Spleen (tissue), 11 donors: ENCODE data around the gene CFAP77. TPM values are rescaled to one million over a fixed set of nuclear protein-coding genes. Genes with fewer than 3 reads are reported as not detected.

Experiments used
- DNase-seq: peaks from one replicate; pipeline ENCODE4 v3.0.0-alpha.2; 2020
- H3K27ac ChIP-seq, 8 donors: fragments of 200-600 bp; sonication (generic) in 7 of 8; 1 replicate in 4 of 8; 2 replicates in 4 of 8; pipeline versions ENCODE4 v1.5.0 to v1.8.0; 2016 to 2021; ENCODE audit warnings: inconsistent platforms in 4 of 8, mild to moderate bottlenecking in 4 of 8, moderate library complexity in 1 of 8
- H3K27me3 ChIP-seq, 7 donors: fragments of 200-600 bp; sonication (generic) in 6 of 7; replicated peaks in 1 of 7; 1 replicate in 4 of 7; 2 replicates in 3 of 7; pipeline versions ENCODE4 v1.5.0 to v1.8.0; 2016 to 2021; ENCODE audit warnings: inconsistent platforms in 3 of 7, mild to moderate bottlenecking in 1 of 7
- H3K36me3 ChIP-seq, 6 donors: fragments of 200-600 bp; sonication (generic) in 5 of 6; 1 replicate in 4 of 6; 2 replicates in 2 of 6; pipeline versions ENCODE4 v1.5.0 to v1.8.0; 2016 to 2021; ENCODE audit warnings: inconsistent platforms in 2 of 6
- H3K4me1 ChIP-seq, 6 donors: fragments of 200-600 bp; sonication (generic) in 5 of 6; 1 replicate in 3 of 6; 2 replicates in 3 of 6; pipeline versions ENCODE4 v1.5.0 to v1.8.0; 2016 to 2021; ENCODE audit warnings: inconsistent platforms in 3 of 6
- H3K4me3 ChIP-seq, 8 donors: fragments of 200-600 bp; sonication (generic) in 7 of 8; 1 replicate in 4 of 8; 2 replicates in 4 of 8; pipeline versions ENCODE4 v1.5.0 to v1.8.0; 2016 to 2021; ENCODE audit warnings: inconsistent platforms in 4 of 8, mild to moderate bottlenecking in 4 of 8, moderate library complexity in 2 of 8
- H3K9me3 ChIP-seq, 8 donors: fragments of 200-600 bp; sonication (generic) in 7 of 8; 1 replicate in 4 of 8; 2 replicates in 4 of 8; pipeline versions ENCODE4 v1.5.0 to v1.8.0; 2016 to 2021; ENCODE audit warnings: inconsistent platforms in 4 of 8
- POLR2A ChIP-seq, 3 donors: fragments of 450-650 bp; IDR thresholded peaks; one replicate each; pipeline ENCODE4 v1.5.1; 2017; ENCODE audit warnings: antibody characterized with exemption in 3 of 3, mild to moderate bottlenecking in 1 of 3
- POLR2AphosphoS5 ChIP-seq, 3 donors: sonication (generic); formaldehyde crosslinking; IDR thresholded peaks; one replicate each; pipeline ENCODE4 v1.5.1; 2017; ENCODE audit warnings: antibody characterized with exemption in 3 of 3
- WGBS, 5 donors: extraction: QIAGEN DNeasy Blood & Tissue Kit in 3 of 5; methylation state at CpG; one replicate each; pipeline versions ENCODE4 v1.1.5 to v1.1.7; 2013 to 2018; 5-methylcytosine and 5-hydroxymethylcytosine counted together
- intact Hi-C: fragments of 100-400 bp; cut with DNase I; formaldehyde crosslinking; loops from one replicate; pipeline ENCODE4 v1.15.0; 2023; ENCODE audit warnings: low total_unique reads
- polyA plus RNA-seq, 3 donors: library from polyadenylated mRNA; stranded (reverse); fragments of 200-250 nt; gene quantifications; one replicate each; pipeline ENCODE4 v1.2.1, GENCODE V29; 2013
- small RNA-seq, 4 donors: library from RNA; depleted of rRNA; stranded (forward); fragments of <200 nt; gene quantifications; one replicate each; pipeline ENCODE3, GENCODE V24; 2016
- total RNA-seq, 7 donors: library from RNA; depleted of rRNA in 3 of 7; stranded (reverse); fragments of >200 nt in 3 of 7; fragmentation: NEBNext Ultra II Directional in 4 of 7; extraction: Animal tissue kit (Norgen Biotek cat#: 25700) in 4 of 7; gene quantifications; one replicate each; pipeline versions ENCODE4 v1.1.0 to v1.2.1, GENCODE V29; 2016 to 2021
- TF ChIP-seq, protein P1 (sequence below), 11 experiments: fragments of 200-600 bp in 7 of 11; fragments of 450-650 bp in 4 of 11; sonication (generic) in 4 of 11; IDR thresholded peaks in 8 of 11; conservative IDR thresholded peaks in 3 of 11; 1 replicate in 7 of 11; 2 replicates in 4 of 11; pipeline versions ENCODE4 v1.4.0 to v1.8.0; 2016 to 2021; ENCODE audit warnings: antibody characterized with exemption in 11 of 11, inconsistent platforms in 4 of 11, mild to moderate bottlenecking in 1 of 11
- donor health status: healthy with polysubstance abuse.
- donor health status: DM: no; HTN: no; CAD: no; lungs with moderate emphysema.
- donor health status: DM: no; HTN: no; CAD: no.
- donor health status: Bipolar disorder and iron deficiency.
- donor health status: healthy.
- donor health status: DM: no; HTN: no; CAD: no.
- donor health status: DM: yes; HTN: yes; CAD: no.

CFAP77 gene
- total and polyA plus RNA-seq, 10 donors, result 0.06 TPM; not detected in 9

GRCh38 chr9:132615774-132616173 is 205.8 kb downstream of the CFAP77 start:
- H3K27me3 ChIP-seq, result no peaks in the 10 kb centered on the region
- H3K4me3 ChIP-seq, result no peak overlapping the region
- 78 to 94% (median 87%) methylated on average over 2 of the region's 2 CpGs for WGBS, 5 donors
- no peaks in the 10 kb centered on the region for H3K4me1 ChIP-seq
- H3K9me3 ChIP-seq, result no peaks in the 10 kb centered on the region
- no peak overlapping the region for H3K27ac ChIP-seq
- intact Hi-C loops, result no loop called here
- peaks cover 3 to 100% (median 66%) of the 10 kb centered on the region in 6 donors for H3K36me3 ChIP-seq
- DNase-seq, result no peak
- TF ChIP-seq POLR2A (IDR thresholded peaks at IDR 0.05) (no peak), POLR2AphosphoS5 (IDR thresholded peaks at IDR 0.05) (no peak)
- TF ChIP-seq, protein P1, sequence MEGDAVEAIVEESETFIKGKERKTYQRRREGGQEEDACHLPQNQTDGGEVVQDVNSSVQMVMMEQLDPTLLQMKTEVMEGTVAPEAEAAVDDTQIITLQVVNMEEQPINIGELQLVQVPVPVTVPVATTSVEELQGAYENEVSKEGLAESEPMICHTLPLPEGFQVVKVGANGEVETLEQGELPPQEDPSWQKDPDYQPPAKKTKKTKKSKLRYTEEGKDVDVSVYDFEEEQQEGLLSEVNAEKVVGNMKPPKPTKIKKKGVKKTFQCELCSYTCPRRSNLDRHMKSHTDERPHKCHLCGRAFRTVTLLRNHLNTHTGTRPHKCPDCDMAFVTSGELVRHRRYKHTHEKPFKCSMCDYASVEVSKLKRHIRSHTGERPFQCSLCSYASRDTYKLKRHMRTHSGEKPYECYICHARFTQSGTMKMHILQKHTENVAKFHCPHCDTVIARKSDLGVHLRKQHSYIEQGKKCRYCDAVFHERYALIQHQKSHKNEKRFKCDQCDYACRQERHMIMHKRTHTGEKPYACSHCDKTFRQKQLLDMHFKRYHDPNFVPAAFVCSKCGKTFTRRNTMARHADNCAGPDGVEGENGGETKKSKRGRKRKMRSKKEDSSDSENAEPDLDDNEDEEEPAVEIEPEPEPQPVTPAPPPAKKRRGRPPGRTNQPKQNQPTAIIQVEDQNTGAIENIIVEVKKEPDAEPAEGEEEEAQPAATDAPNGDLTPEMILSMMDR (IDR thresholded peaks at IDR 0.05 in 8 of 11, conservative IDR thresholded peaks at IDR 0.05 in 3 of 11), result no peak

DNA sequence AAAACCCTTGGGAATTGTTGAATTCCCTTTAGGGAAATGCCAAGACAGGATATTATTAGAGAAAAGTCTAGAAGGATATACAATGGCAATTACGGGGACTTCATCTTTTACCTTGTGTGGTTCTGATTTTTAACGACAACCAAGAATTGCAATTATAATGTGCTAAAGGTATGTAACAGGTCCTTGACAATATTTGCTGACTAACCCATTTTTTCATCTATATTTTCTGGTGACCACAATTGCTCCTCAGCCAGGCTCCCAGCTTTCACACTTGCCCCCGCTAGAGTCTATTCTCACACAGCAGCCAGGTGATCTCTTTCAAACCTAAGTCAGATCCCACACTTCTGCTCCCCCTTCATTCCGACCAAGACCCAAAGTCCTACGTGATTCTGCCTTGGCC is 206.7 kb downstream of the CFAP77 start:
- Histone ChIP-seq H3K4me3 (no peak overlapping the region), H3K9me3 (no peaks in the 10 kb centered on the region), H3K36me3 (peaks cover 0 to 100% (median 59%) of the 10 kb centered on the region in 6 donors), H3K27me3 (no peaks in the 10 kb centered on the region), H3K4me1 (no peaks in the 10 kb centered on the region), H3K27ac (no peak overlapping the region)
- no peak for TF ChIP-seq POLR2A (IDR thresholded peaks at IDR 0.05)
- TF ChIP-seq POLR2AphosphoS5 (IDR thresholded peaks at IDR 0.05), result no peak
- TF ChIP-seq, protein P1 (IDR thresholded peaks at IDR 0.05 in 8 of 11, conservative IDR thresholded peaks at IDR 0.05 in 3 of 11), result no peak
- DNase-seq, result no peak
- intact Hi-C loops, result no loop called here
- WGBS, 5 donors, result 90 to 95% (median 94%) methylated on average over 5 of the region's 5 CpGs

DNA sequence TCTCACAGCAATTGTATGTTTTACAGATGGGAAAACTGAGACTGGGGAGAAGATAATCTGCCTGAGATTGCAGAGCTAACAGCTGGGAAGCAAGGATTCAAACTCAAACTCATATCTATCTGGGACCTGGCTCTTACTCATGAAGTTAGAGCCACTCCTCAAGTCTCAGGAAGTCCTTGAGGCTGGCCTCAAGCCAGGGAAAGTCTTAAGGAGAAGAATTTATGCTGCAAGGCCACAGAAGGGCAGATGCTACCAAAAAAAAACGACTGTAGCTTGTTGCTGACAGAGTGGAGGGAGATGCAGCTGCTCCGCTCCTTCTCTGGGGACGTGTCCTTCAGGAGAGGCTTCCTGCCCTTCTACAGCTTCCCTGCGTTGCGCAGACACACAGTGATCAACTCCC is 212.1 kb downstream of the CFAP77 start:
- Histone ChIP-seq H3K4me3 (no peak overlapping the region), H3K27me3 (no peaks in the 10 kb centered on the region), H3K27ac (no peak overlapping the region), H3K9me3 (no peaks in the 10 kb centered on the region), H3K36me3 (peaks cover 0 to 100% (median 44%) of the 10 kb centered on the region in 6 donors), H3K4me1 (no peaks in the 10 kb centered on the region)
- TF ChIP-seq POLR2A (IDR thresholded peaks at IDR 0.05) (no peak), POLR2AphosphoS5 (IDR thresholded peaks at IDR 0.05) (no peak)
- TF ChIP-seq, protein P1 (IDR thresholded peaks at IDR 0.05 in 8 of 11, conservative IDR thresholded peaks at IDR 0.05 in 3 of 11), result no peak
- intact Hi-C loops, result no loop called here
- WGBS, 5 donors, result 68 to 82% (median 77%) methylated on average over 5 of the region's 5 CpGs
- no peak for DNase-seq

Small RNAs within 50 kb of the gene (small RNA-seq; reads per million reads assigned to genes)
- gene RNU5D-2P, result 0 reads per million in 4 donors

Other genes starting within 250 kb of the CFAP77 start
- 10 to 100 TPM in 4 of 7 donors, 1 to 10 TPM in 3; 3.1 to 22.4 (median 13.7) TPM for gene NTNG2, start 248.2 kb upstream of the CFAP77 start, total RNA-seq
- 1 to 10 TPM in 1 of 3 donors, under 1 TPM in 2; 0.44 to 2.8 (median 0.96) TPM for gene NTNG2, start 248.2 kb upstream of the CFAP77 start, polyA plus RNA-seq
- 100 to 1,000 TPM in 6 of 7 donors, 10 to 100 TPM in 1; 88.0 to 154 (median 113) TPM for gene SETX, start 55.2 kb upstream of the CFAP77 start, total RNA-seq
- gene SETX, start 55.2 kb upstream of the CFAP77 start, polyA plus RNA-seq, result 10 to 100 TPM; 27.0 to 45.3 (median 42.0) TPM
- gene TTF1, start 3.4 kb upstream of the CFAP77 start, total RNA-seq, result 10 to 100 TPM; 12.1 to 18.5 (median 14.6) TPM
- gene TTF1, start 3.4 kb upstream of the CFAP77 start, polyA plus RNA-seq, result 10 to 100 TPM; 18.7 to 24.2 (median 19.0) TPM
- gene BARHL1, start 172.4 kb downstream of the CFAP77 start, total RNA-seq, result not detected
- gene BARHL1, start 172.4 kb downstream of the CFAP77 start, polyA plus RNA-seq, result not detected